Vagina (tissue), 2 donors: ENCODE results near the gene CAMK4. TPM values are rescaled to one million over a fixed set of nuclear protein-coding genes. Genes with fewer than 3 reads are reported as not detected.

ENCODE experiments used
- DNase-seq, 2 donors: peaks; one replicate each; pipeline ENCODE4 v3.0.0-alpha.2; 2017; ENCODE audit errors: extremely low spot score in 2 of 2
- H3K27ac ChIP-seq: fragments of 200-600 bp; sonication (generic); one replicate; pipeline ENCODE4 v1.5.1; 2019
- H3K27me3 ChIP-seq: fragments of 200-600 bp; sonication (generic); one replicate; pipeline ENCODE4 v1.5.1; 2019
- H3K36me3 ChIP-seq, 2 donors: fragments of 200-600 bp; sonication (generic); one replicate each; pipeline ENCODE4 v1.5.1; 2017 to 2019
- H3K4me1 ChIP-seq: fragments of 200-600 bp; sonication (generic); one replicate; pipeline ENCODE4 v1.5.1; 2019
- H3K4me3 ChIP-seq, 2 donors: fragments of 200-600 bp; sonication (generic); 1 replicate in 1 of 2; 2 replicates in 1 of 2; pipeline ENCODE4 v1.5.1; 2016 to 2019
- H3K9me3 ChIP-seq: fragments of 200-600 bp; sonication (generic); one replicate; pipeline ENCODE4 v1.5.1; 2019
- CTCF ChIP-seq, 3 experiments: fragments of 450-650 bp in 2 of 3; fragments of 200-600 bp in 1 of 3; sonication (generic) in 1 of 3; IDR thresholded peaks; one replicate each; pipeline ENCODE4 v1.5.1; 2017 to 2019; ENCODE audit warnings: antibody characterized with exemption in 3 of 3, mild to moderate bottlenecking in 2 of 3, moderate library complexity in 2 of 3
- POLR2A ChIP-seq, 2 donors: fragments of 450-650 bp; IDR thresholded peaks; one replicate each; pipeline ENCODE4 v1.6.1; 2017; ENCODE audit warnings: antibody characterized with exemption in 2 of 2, mild to moderate bottlenecking in 2 of 2, moderate library complexity in 2 of 2
- POLR2AphosphoS5 ChIP-seq, 2 donors: sonication (generic); formaldehyde crosslinking; IDR thresholded peaks; one replicate each; pipeline ENCODE4 v1.9.0; 2017; ENCODE audit warnings: antibody characterized with exemption in 2 of 2, mild to moderate bottlenecking in 2 of 2, low read depth in 1 of 2; ENCODE audit not compliant: insufficient read depth in 1 of 2
- intact Hi-C: fragments of 100-400 bp; cut with DNase I; formaldehyde crosslinking; loops from one replicate; pipeline ENCODE4 v1.15.1; 2023
- total RNA-seq: library from RNA; depleted of rRNA; stranded (reverse); fragments of >200 nt; gene quantifications from one replicate; pipeline ENCODE4 v1.2.3, GENCODE V29; 2016

CAMK4 gene
- total RNA-seq, 1 donor from 2014 or later: 11.8 TPM

- H3K4me3 ChIP-seq: no peak overlapping the region
- H3K4me1 ChIP-seq: no peaks in the 10 kb centered on the region
- H3K36me3 ChIP-seq: no peaks in the 10 kb centered on the region
- no peaks in the 10 kb centered on the region for H3K9me3 ChIP-seq
- no peaks in the 10 kb centered on the region for H3K27me3 ChIP-seq
- no peak overlapping the region for H3K27ac ChIP-seq
- intact Hi-C loops: no loop called here
- TF ChIP-seq POLR2AphosphoS5 (IDR thresholded peaks at IDR 0.05; ENCODE audit: insufficient read depth in 1 of 2, low read depth in 1 of 2): no peak
- TF ChIP-seq CTCF (IDR thresholded peaks at IDR 0.05): no peak
- TF ChIP-seq POLR2A (IDR thresholded peaks at IDR 0.05): no peak
- DNase-seq: no peak
These were observed 37.4 kb downstream of the CAMK4 start for GRCh38 chr5:111261610-111262009.

- no peaks in the 10 kb centered on the region for H3K9me3 ChIP-seq
- H3K4me1 ChIP-seq: no peaks in the 10 kb centered on the region
- no peak overlapping the region for H3K27ac ChIP-seq
- intact Hi-C loops: no loop called here
- no peak overlapping the region for H3K4me3 ChIP-seq
- H3K36me3 ChIP-seq: no peaks in the 10 kb centered on the region
- H3K27me3 ChIP-seq: no peaks in the 10 kb centered on the region
- no peak for DNase-seq
- no peak for TF ChIP-seq POLR2AphosphoS5 (IDR thresholded peaks at IDR 0.05; ENCODE audit: insufficient read depth in 1 of 2, low read depth in 1 of 2)
- no peak for TF ChIP-seq POLR2A (IDR thresholded peaks at IDR 0.05)
These were observed 38.0 kb downstream of the CAMK4 start for GRCh38 chr5:111262153-111262552.

GRCh38 chr5:111262815-111263214, 38.6 kb downstream of the CAMK4 start:
- DNase-seq: no peak

GRCh38 chr5:111266491-111266890, 42.3 kb downstream of the CAMK4 start:
- H3K4me1 ChIP-seq: no peaks in the 10 kb centered on the region
- H3K4me3 ChIP-seq: no peak overlapping the region
- no peak for DNase-seq
- no peak overlapping the region for H3K27ac ChIP-seq
- TF ChIP-seq POLR2AphosphoS5 (IDR thresholded peaks at IDR 0.05; ENCODE audit: insufficient read depth in 1 of 2, low read depth in 1 of 2) (no peak), CTCF (IDR thresholded peaks at IDR 0.05) (no peak)
- intact Hi-C loops: no loop called here
- no peaks in the 10 kb centered on the region for H3K36me3 ChIP-seq
- H3K27me3 ChIP-seq: no peaks in the 10 kb centered on the region
- H3K9me3 ChIP-seq: no peaks in the 10 kb centered on the region

More at GRCh38 chr5:111262815-111263214, 38.6 kb downstream of the CAMK4 start:
- Histone ChIP-seq H3K27ac (no peak overlapping the region), H3K36me3 (no peaks in the 10 kb centered on the region), H3K27me3 (no peaks in the 10 kb centered on the region), H3K4me3 (no peak overlapping the region), H3K4me1 (no peaks in the 10 kb centered on the region), H3K9me3 (no peaks in the 10 kb centered on the region)
- no peak for TF ChIP-seq CTCF (IDR thresholded peaks at IDR 0.05)
- TF ChIP-seq POLR2AphosphoS5 (IDR thresholded peaks at IDR 0.05; ENCODE audit: insufficient read depth in 1 of 2, low read depth in 1 of 2): no peak
- no peak for TF ChIP-seq POLR2A (IDR thresholded peaks at IDR 0.05)
- intact Hi-C loops: no loop called here

- TF ChIP-seq CTCF (IDR thresholded peaks at IDR 0.05) (no peak), POLR2A (IDR thresholded peaks at IDR 0.05) (no peak), POLR2AphosphoS5 (IDR thresholded peaks at IDR 0.05; ENCODE audit: insufficient read depth in 1 of 2, low read depth in 1 of 2) (no peak)
- Histone ChIP-seq H3K27me3 (no peaks in the 10 kb centered on the region), H3K4me3 (no peak overlapping the region), H3K27ac (no peak overlapping the region), H3K4me1 (no peaks in the 10 kb centered on the region), H3K36me3 (no peaks in the 10 kb centered on the region), H3K9me3 (no peaks in the 10 kb centered on the region)
- intact Hi-C loops: no loop called here
- DNase-seq: no peak
These were observed 44.1 kb downstream of the CAMK4 start for GRCh38 chr5:111268300-111268699.
